Tibial nerve (tissue), 4 donors: ENCODE data around the gene IRF1.

ENCODE experiments used
- CTCF ChIP-seq, 5 experiments: fragments of 200-600 bp in 3 of 5; fragments of 450-650 bp in 2 of 5; sonication (generic) in 3 of 5; IDR thresholded peaks; one replicate each; pipeline ENCODE4 v1.5.1; 2016 to 2019; ENCODE audit warnings: antibody characterized with exemption in 5 of 5, mild to moderate bottlenecking in 3 of 5, moderate library complexity in 2 of 5
- EP300 ChIP-seq, 2 donors: sonication (generic); formaldehyde crosslinking; IDR thresholded peaks; one replicate each; pipeline ENCODE4 v1.6.1; 2017; ENCODE audit warnings: antibody characterized with exemption in 2 of 2, mild to moderate bottlenecking in 1 of 2
- POLR2A ChIP-seq, 2 donors: fragments of 450-650 bp; IDR thresholded peaks; one replicate each; pipeline ENCODE4 v1.6.1; 2017; ENCODE audit warnings: antibody characterized with exemption in 2 of 2, mild to moderate bottlenecking in 2 of 2, moderate library complexity in 2 of 2

GRCh38 chr5:132473668-132474067 is 16.9 kb downstream of the IRF1 start:
- TF ChIP-seq CTCF (IDR thresholded peaks at IDR 0.05) (no peak), EP300 (IDR thresholded peaks at IDR 0.05) (no peak), POLR2A (IDR thresholded peaks at IDR 0.05) (no peak)
